Caco-2 (cell line): Measurements from ENCODE around the gene MACROD2. TPM values are rescaled to one million over a fixed set of nuclear protein-coding genes. Genes with fewer than 3 reads are reported as not detected.

ENCODE experiments used
- BruUV-seq: library from RNA; stranded (reverse); fragments of 400-500 nt; replicated peaks from 2 replicates; lab custom pipeline; 2021; lab: Mats Ljungman, UMichigan
- CTCF ChIA-PET: fragments of 300-600 bp; sonication (Branson Sonifier 250); formaldehyde crosslinking; loops from one replicate; lab custom pipeline; 2022; ENCODE audit warnings: antibody characterized with exemption; lab: Charles Lee
- POLR2A ChIA-PET: fragments of 300-600 bp; sonication (Branson Sonifier 250); formaldehyde crosslinking; loops from one replicate; lab custom pipeline; 2022; ENCODE audit warnings: antibody characterized with exemption; lab: Charles Lee
- DNase-seq, 2 experiments: peaks; one replicate each; pipeline versions ENCODE4 v3.0.0 to v3.0.0-alpha.2; 2020 to 2022
- H3K27me3 ChIP-seq: replicated peaks from 2 replicates; pipeline ENCODE4 v1.6.0; 2011; ENCODE audit warnings: low read length; ENCODE audit not compliant: control insufficient read depth, insufficient read depth
- H3K36me3 ChIP-seq: 2 replicates; pipeline ENCODE4 v1.5.1; 2011; ENCODE audit warnings: low read length; ENCODE audit not compliant: control insufficient read depth, insufficient read depth
- H3K4me1 ChIP-seq: fragments of 250-450 bp; sonication (Bioruptor Pico); 2 replicates; pipeline ENCODE4 v1.5.1; 2020; ENCODE audit warnings: mild to moderate bottlenecking
- H3K4me3 ChIP-seq: 2 replicates; pipeline ENCODE4 v1.5.1; 2011; ENCODE audit warnings: low read depth, mild to moderate bottlenecking, control low read depth, low read length
- H3K9me3 ChIP-seq: fragments of 250-450 bp; sonication (Bioruptor Pico); 2 replicates; pipeline ENCODE4 v1.5.1; 2020; ENCODE audit warnings: mild to moderate bottlenecking, moderate library complexity
- H3K27ac Mint-ChIP-seq: one replicate; pipeline ENCODE4 v1.8.0; 2022; ENCODE audit warnings: mixed read lengths; ENCODE audit not compliant: unreplicated experiment
- H3K27me3 Mint-ChIP-seq: one replicate; pipeline ENCODE4 v1.8.0; 2022; ENCODE audit warnings: mixed read lengths; ENCODE audit not compliant: insufficient read depth, unreplicated experiment
- H3K36me3 Mint-ChIP-seq: one replicate; pipeline ENCODE4 v1.8.0; 2022; ENCODE audit warnings: mild to moderate bottlenecking, mixed read lengths; ENCODE audit not compliant: insufficient read depth, unreplicated experiment
- H3K4me1 Mint-ChIP-seq: one replicate; pipeline ENCODE4 v1.8.0; 2022; ENCODE audit warnings: low read depth, mixed read lengths; ENCODE audit not compliant: unreplicated experiment
- H3K4me3 Mint-ChIP-seq: one replicate; pipeline ENCODE4 v1.8.0; 2022; ENCODE audit warnings: mild to moderate bottlenecking, moderate library complexity, mixed read lengths; ENCODE audit not compliant: unreplicated experiment
- H3K9me3 Mint-ChIP-seq: one replicate; pipeline ENCODE4 v1.8.0; 2022; ENCODE audit warnings: mixed read lengths; ENCODE audit not compliant: unreplicated experiment
- CTCF ChIP-seq, 2 experiments: fragments of 200-600 bp in 1 of 2; IDR thresholded peaks; 1 replicate in 1 of 2; 2 replicates in 1 of 2; pipeline versions ENCODE4 v1.5.1 to v1.8.0; 2011 to 2022; ENCODE audit warnings: antibody characterized with exemption in 1 of 2, control low read depth in 1 of 2, inconsistent platforms in 1 of 2, low read depth in 1 of 2, low read length in 1 of 2, mild to moderate bottlenecking in 1 of 2, moderate library complexity in 1 of 2; ENCODE audit not compliant: insufficient read depth in 1 of 2, severe bottlenecking in 1 of 2, unreplicated experiment in 1 of 2
- intact Hi-C: fragments of 100-400 bp; cut with micrococcal nuclease; formaldehyde crosslinking; loops from one replicate; pipeline ENCODE4 v1.10.0; 2022; ENCODE audit not compliant: unreplicated experiment
- total RNA-seq: library from RNA; stranded (reverse); gene quantifications from 2 replicates; pipeline ENCODE4 v1.2.3, GENCODE V29; 2022

Gene MACROD2
- total RNA-seq, 1 experiment from 2014 or later: 6.4 TPM

- Mint-ChIP-seq H3K27ac (peak overlapping the region; percentile 24), H3K9me3 (peaks cover 9% of the 10 kb centered on the region), H3K4me3 (no peak overlapping the region), H3K36me3 (peaks cover 6% of the 10 kb centered on the region), H3K27me3 (no peaks in the 10 kb centered on the region), H3K4me1 (peaks cover 23% of the 10 kb centered on the region)
- BruUV-seq: no TSS peak
- no peak for TF ChIP-seq CTCF (IDR thresholded peaks at IDR 0.05; ENCODE audit: insufficient read depth in 1 of 2, low read depth in 1 of 2, low read length in 1 of 2, severe bottlenecking in 1 of 2, unreplicated experiment in 1 of 2)
- Histone ChIP-seq H3K9me3 (no peaks in the 10 kb centered on the region), H3K27me3 (no peaks in the 10 kb centered on the region), H3K36me3 (no peaks in the 10 kb centered on the region), H3K4me3 (no peak overlapping the region), H3K4me1 (peaks cover 30% of the 10 kb centered on the region)
- intact Hi-C loops: loop anchor here (1.0 kb wide), 2 partner anchors 166 to 208 kb away; no protein-coding TSS in a partner anchor
- ChIA-PET CTCF (interaction anchor here (0.6 to 1.4 kb wide), 7 partner anchors 8 to 1362 kb away, joined by 3 to 9 read pairs (median 4); no protein-coding TSS in a partner anchor), POLR2A (no interaction called here)
- DNase-seq: peak in 1 of 2 experiments; percentile 5
Observed at GRCh38 chr20:15653396-15654207, 1658.3 kb downstream of the MACROD2 start.

DNA sequence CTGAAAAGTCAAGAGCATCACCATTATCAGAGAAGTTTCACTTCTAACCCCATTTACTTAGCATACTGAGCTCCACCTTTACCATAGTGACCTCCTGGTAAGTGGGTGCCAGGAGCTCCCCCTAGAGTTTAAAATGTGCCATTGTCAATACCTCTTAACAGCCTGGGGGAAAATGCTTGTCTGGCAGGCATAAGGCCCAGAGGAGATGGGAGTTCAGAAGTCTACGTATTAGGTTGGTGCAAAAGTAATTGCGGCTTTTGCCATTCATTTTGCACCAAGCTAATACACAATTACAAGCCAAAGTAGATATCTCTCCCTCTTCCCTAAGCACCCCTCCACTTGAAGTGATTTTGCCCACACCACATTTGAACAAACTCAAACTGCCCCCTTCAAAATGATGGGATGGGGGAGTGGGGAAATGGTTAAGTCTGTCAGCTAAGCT is 1658.9 kb downstream of the MACROD2 start:
- ChIA-PET CTCF (interaction anchor here (0.6 to 1.4 kb wide), 7 partner anchors 9 to 1362 kb away, joined by 3 to 9 read pairs (median 4); no protein-coding TSS in a partner anchor), POLR2A (no interaction called here)
- Mint-ChIP-seq H3K27me3 (no peaks in the 10 kb centered on the region), H3K4me1 (peaks cover 18% of the 10 kb centered on the region), H3K4me3 (no peak overlapping the region), H3K36me3 (peaks cover 6% of the 10 kb centered on the region), H3K27ac (peak overlapping the region; percentile 24), H3K9me3 (peaks cover 3% of the 10 kb centered on the region)
- peak; percentile 76 to 79 for DNase-seq
- Histone ChIP-seq H3K4me3 (no peak overlapping the region), H3K4me1 (peaks cover 30% of the 10 kb centered on the region), H3K36me3 (no peaks in the 10 kb centered on the region), H3K9me3 (no peaks in the 10 kb centered on the region), H3K27me3 (no peaks in the 10 kb centered on the region)
- TF ChIP-seq CTCF (IDR thresholded peaks at IDR 0.05; ENCODE audit: insufficient read depth in 1 of 2, low read depth in 1 of 2, low read length in 1 of 2, severe bottlenecking in 1 of 2, unreplicated experiment in 1 of 2): peak; percentile 67 to 78
- no TSS peak for BruUV-seq
- intact Hi-C loops: loop anchor here (1.0 kb wide), 2 partner anchors 167 to 209 kb away; no protein-coding TSS in a partner anchor

DNA sequence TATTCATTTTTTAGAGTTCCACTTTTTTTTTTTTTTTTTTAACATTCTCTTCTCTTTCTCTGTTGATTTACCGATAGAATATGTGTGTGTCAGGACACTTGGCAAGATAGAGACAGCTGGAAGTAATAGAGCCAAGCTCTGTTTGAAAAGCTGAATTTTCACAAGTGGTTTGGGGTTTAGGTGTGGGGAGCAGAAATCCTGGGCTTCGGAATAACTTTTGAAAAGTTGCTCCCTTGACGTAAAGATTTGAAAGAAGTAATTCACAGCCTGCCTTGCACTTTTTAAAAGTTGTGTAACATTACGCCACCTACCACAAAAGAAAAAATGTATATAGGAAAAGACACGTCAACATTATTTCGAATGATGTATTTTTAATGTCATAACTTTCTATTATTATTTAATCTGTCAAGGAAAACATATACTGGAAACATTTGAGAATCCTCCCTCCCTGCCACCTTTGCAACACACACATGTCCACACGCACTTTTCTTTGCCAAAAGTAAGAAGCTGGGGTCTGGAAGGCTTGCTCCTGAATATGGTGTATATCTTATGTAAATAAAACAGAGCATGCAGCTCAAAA is 1660.1 kb downstream of the MACROD2 start:
- Histone ChIP-seq H3K4me3 (no peak overlapping the region), H3K4me1 (peaks cover 30% of the 10 kb centered on the region), H3K36me3 (no peaks in the 10 kb centered on the region), H3K9me3 (no peaks in the 10 kb centered on the region), H3K27me3 (no peaks in the 10 kb centered on the region)
- intact Hi-C loops: loop anchor here (1.0 kb wide), 1 partner anchor 59 kb away; no protein-coding TSS in a partner anchor
- H3K9me3 Mint-ChIP-seq: no peaks in the 10 kb centered on the region
- H3K27me3 Mint-ChIP-seq: no peaks in the 10 kb centered on the region
- H3K4me3 Mint-ChIP-seq: no peak overlapping the region
- CTCF ChIA-PET: interaction anchor here (0.7 kb wide), 1 partner anchor 135 kb away, joined by 3 read pairs; no protein-coding TSS in a partner anchor
- peaks cover 6% of the 10 kb centered on the region for H3K36me3 Mint-ChIP-seq
- no peak for TF ChIP-seq CTCF (IDR thresholded peaks at IDR 0.05; ENCODE audit: insufficient read depth in 1 of 2, low read depth in 1 of 2, low read length in 1 of 2, severe bottlenecking in 1 of 2, unreplicated experiment in 1 of 2)
- DNase-seq: no peak
- H3K4me1 Mint-ChIP-seq: peaks cover 16% of the 10 kb centered on the region
- POLR2A ChIA-PET: no interaction called here
- H3K27ac Mint-ChIP-seq: peak overlapping the region; percentile 62
- BruUV-seq: no TSS peak
